ENCODE measurements around the gene SP6.

The SP6 gene

GRCh38 chr17:47873200-47874090, 22.5 kb upstream of the SP6 start:
- Histone ChIP-seq H2AFZ (ENCODE audit: low read depth, low read length) (no peak overlapping the region), H3K79me2 (ENCODE audit: insufficient read depth, low read length) (no peaks in the 10 kb centered on the region), H3K27ac (ENCODE audit: low read length) (no peak overlapping the region), H3K4me1 (ENCODE audit: insufficient read depth, low read length) (no peaks in the 10 kb centered on the region), H3K9ac (ENCODE audit: low read depth, low read length) (no peak overlapping the region), H4K20me1 (ENCODE audit: insufficient read depth, low read length) (no peaks in the 10 kb centered on the region), H3K27me3 (ENCODE audit: insufficient read depth, low read length, poor library complexity) (peaks cover 33% of the 10 kb centered on the region), H3K4me3 (ENCODE audit: low read depth in 1 of 2, low read length in 2 of 2) (no peak overlapping the region), H3K9me3 (ENCODE audit: insufficient read depth, low read length, severe bottlenecking) (no peaks in the 10 kb centered on the region), H3K4me2 (ENCODE audit: insufficient read depth, low read length) (no peak overlapping the region), H3K36me3 (ENCODE audit: insufficient read depth, low read length) (no peaks in the 10 kb centered on the region)
- TF ChIP-seq EZH2 (IDR thresholded peaks at IDR 0.05; ENCODE audit: borderline replicate concordance, low read depth, low read length, severe bottlenecking) = no peak
- no peak for TF ChIP-seq CTCF (IDR thresholded peaks at IDR 0.05; ENCODE audit: borderline replicate concordance, extremely low read depth, low read length, poor library complexity, severe bottlenecking)
- ATAC-seq (ENCODE audit: insufficient read depth, low read depth) (no peak), DNase-seq (no peak)

GRCh38 chr17:47872651-47873161, 21.7 kb upstream of the SP6 start:
- Histone ChIP-seq H3K27me3 (ENCODE audit: insufficient read depth, low read length, poor library complexity) (peaks cover 26% of the 10 kb centered on the region), H3K79me2 (ENCODE audit: insufficient read depth, low read length) (no peaks in the 10 kb centered on the region), H3K4me3 (ENCODE audit: low read depth in 1 of 2, low read length in 2 of 2) (no peak overlapping the region), H2AFZ (ENCODE audit: low read depth, low read length) (no peak overlapping the region), H3K36me3 (ENCODE audit: insufficient read depth, low read length) (no peaks in the 10 kb centered on the region), H4K20me1 (ENCODE audit: insufficient read depth, low read length) (no peaks in the 10 kb centered on the region), H3K9ac (ENCODE audit: low read depth, low read length) (no peak overlapping the region), H3K27ac (ENCODE audit: low read length) (no peak overlapping the region), H3K4me1 (ENCODE audit: insufficient read depth, low read length) (no peaks in the 10 kb centered on the region), H3K4me2 (ENCODE audit: insufficient read depth, low read length) (no peak overlapping the region), H3K9me3 (ENCODE audit: insufficient read depth, low read length, severe bottlenecking) (no peaks in the 10 kb centered on the region)
- TF ChIP-seq EZH2 (IDR thresholded peaks at IDR 0.05; ENCODE audit: borderline replicate concordance, low read depth, low read length, severe bottlenecking) (no peak), CTCF (IDR thresholded peaks at IDR 0.05; ENCODE audit: borderline replicate concordance, extremely low read depth, low read length, poor library complexity, severe bottlenecking) (no peak)
- no peak for ATAC-seq (ENCODE audit: insufficient read depth, low read depth)
- DNase-seq = no peak

- Histone ChIP-seq H4K20me1 (ENCODE audit: insufficient read depth, low read length) (no peaks in the 10 kb centered on the region), H3K36me3 (ENCODE audit: insufficient read depth, low read length) (no peaks in the 10 kb centered on the region), H3K79me2 (ENCODE audit: insufficient read depth, low read length) (no peaks in the 10 kb centered on the region), H3K9ac (ENCODE audit: low read depth, low read length) (no peak overlapping the region), H3K27me3 (ENCODE audit: insufficient read depth, low read length, poor library complexity) (peaks cover 26% of the 10 kb centered on the region), H3K4me2 (ENCODE audit: insufficient read depth, low read length) (no peak overlapping the region), H3K9me3 (ENCODE audit: insufficient read depth, low read length, severe bottlenecking) (no peaks in the 10 kb centered on the region), H3K4me1 (ENCODE audit: insufficient read depth, low read length) (no peaks in the 10 kb centered on the region), H3K4me3 (ENCODE audit: low read depth in 1 of 2, low read length in 2 of 2) (no peak overlapping the region), H3K27ac (ENCODE audit: low read length) (no peak overlapping the region), H2AFZ (ENCODE audit: low read depth, low read length) (no peak overlapping the region)
- no peak for TF ChIP-seq EZH2 (IDR thresholded peaks at IDR 0.05; ENCODE audit: borderline replicate concordance, low read depth, low read length, severe bottlenecking)
- no peak for DNase-seq
- no peak for ATAC-seq (ENCODE audit: insufficient read depth, low read depth)
Measured at GRCh38 chr17:47872019-47872650, 21.2 kb upstream of the SP6 start.

- H3K4me3 ChIP-seq (ENCODE audit: low read depth in 1 of 2, low read length in 2 of 2) = no peak overlapping the region
- ATAC-seq (ENCODE audit: insufficient read depth, low read depth) (no peak), DNase-seq (no peak)
- no peaks in the 10 kb centered on the region for H3K9me3 ChIP-seq (ENCODE audit: insufficient read depth, low read length, severe bottlenecking)
- no peak for TF ChIP-seq CTCF (IDR thresholded peaks at IDR 0.05; ENCODE audit: borderline replicate concordance, extremely low read depth, low read length, poor library complexity, severe bottlenecking)
- H2AFZ ChIP-seq (ENCODE audit: low read depth, low read length) = no peak overlapping the region
- no peak overlapping the region for H3K4me2 ChIP-seq (ENCODE audit: insufficient read depth, low read length)
- H3K27me3 ChIP-seq (ENCODE audit: insufficient read depth, low read length, poor library complexity) = peaks cover 26% of the 10 kb centered on the region
- H3K79me2 ChIP-seq (ENCODE audit: insufficient read depth, low read length) = no peaks in the 10 kb centered on the region
- H4K20me1 ChIP-seq (ENCODE audit: insufficient read depth, low read length) = no peaks in the 10 kb centered on the region
- no peaks in the 10 kb centered on the region for H3K4me1 ChIP-seq (ENCODE audit: insufficient read depth, low read length)
- H3K9ac ChIP-seq (ENCODE audit: low read depth, low read length) = no peak overlapping the region
- H3K27ac ChIP-seq (ENCODE audit: low read length) = no peak overlapping the region
- no peaks in the 10 kb centered on the region for H3K36me3 ChIP-seq (ENCODE audit: insufficient read depth, low read length)
Measured at GRCh38 chr17:47871048-47871447, 20.1 kb upstream of the SP6 start.
